Lung (tissue), 12 donors: ENCODE measurements around the gene KCNAB2. TPM values are rescaled to one million over a fixed set of nuclear protein-coding genes. Genes with fewer than 3 reads are reported as not detected.

Experiments
- ATAC-seq: fragments of 200-7000 bp; cut with Tn5 transposase; one replicate; pipeline ENCODE4 v1.9.1; 2020; ENCODE audit warnings: moderate number of reproducible peaks; ENCODE audit not compliant: insufficient read depth, low FRiP score
- DNase-seq, 3 donors: peaks; one replicate each; pipeline ENCODE4 v3.0.0-alpha.2; 2013 to 2017
- H3K27ac ChIP-seq, 2 donors: one replicate each; pipeline ENCODE4 v1.5.1; 2013; ENCODE audit warnings: mild to moderate bottlenecking in 2 of 2, moderate library complexity in 2 of 2, control low read depth in 1 of 2, inconsistent platforms in 1 of 2, low read depth in 1 of 2, low read length in 1 of 2
- H3K27me3 ChIP-seq, 3 donors: one replicate each; pipeline ENCODE4 v1.5.1; 2013; ENCODE audit warnings: low read length in 2 of 3; ENCODE audit not compliant: control insufficient read depth in 3 of 3, insufficient read depth in 3 of 3
- H3K36me3 ChIP-seq, 4 donors: one replicate each; pipeline ENCODE4 v1.5.1; 2013; ENCODE audit warnings: low read length in 4 of 4, mild to moderate bottlenecking in 1 of 4, moderate library complexity in 1 of 4; ENCODE audit not compliant: control insufficient read depth in 4 of 4, insufficient read depth in 4 of 4
- H3K4me1 ChIP-seq, 5 donors: one replicate each; pipeline ENCODE4 v1.5.1; 2013; ENCODE audit warnings: low read length in 5 of 5, mild to moderate bottlenecking in 2 of 5, moderate library complexity in 1 of 5; ENCODE audit not compliant: control insufficient read depth in 5 of 5, insufficient read depth in 5 of 5
- H3K4me3 ChIP-seq: one replicate; pipeline ENCODE4 v1.5.1; 2013; ENCODE audit warnings: mild to moderate bottlenecking, control low read depth, moderate library complexity
- H3K9ac ChIP-seq, 2 donors: one replicate each; pipeline ENCODE4 v1.5.1; 2013; ENCODE audit warnings: low read length in 2 of 2, control low read depth in 1 of 2; ENCODE audit not compliant: insufficient read depth in 1 of 2
- H3K9me3 ChIP-seq, 4 donors: one replicate each; pipeline ENCODE4 v1.5.1; 2013; ENCODE audit warnings: low read length in 3 of 4, mild to moderate bottlenecking in 1 of 4, moderate library complexity in 1 of 4; ENCODE audit not compliant: control insufficient read depth in 4 of 4, insufficient read depth in 3 of 4
- CTCF ChIP-seq: IDR thresholded peaks from 2 replicates; pipeline ENCODE4 v1.5.1; 2012; ENCODE audit warnings: mild to moderate bottlenecking; ENCODE audit errors: control extremely low read depth, extremely low read depth
- WGBS, 2 donors: extraction: QIAGEN DNeasy Blood & Tissue Kit; methylation state at CpG; one replicate each; pipeline ENCODE4 v1.1.7; 2013; 5-methylcytosine and 5-hydroxymethylcytosine counted together
- polyA plus RNA-seq, 2 donors: library from polyadenylated mRNA; stranded (reverse); fragments of 200-250 nt; gene quantifications; one replicate each; pipeline ENCODE4 v1.2.1, GENCODE V29; 2013
- total RNA-seq, 2 donors: library from RNA; depleted of rRNA in 1 of 2; stranded (reverse); fragments of >200 nt in 1 of 2; gene quantifications; one replicate each; pipeline ENCODE4 v1.2.1, GENCODE V29; 2014 to 2021
- donor health status: control.
- donor health status: control.
- donor health status: Bipolar disorder and iron deficiency.
- donor health status: healthy.
- donor health status: DM: yes; HTN: yes; CAD: no.

The KCNAB2 gene
- total and polyA plus RNA-seq, 4 donors: 13.7 to 86.4 (median 45.5) TPM

- no peak for ATAC-seq
- WGBS, 2 donors: 84 to 85% methylated on average over 13 of the region's 13 CpGs
- no peak overlapping the region for H3K4me3 ChIP-seq
- no peaks in the 10 kb centered on the region for H3K36me3 ChIP-seq
- no peak overlapping the region for H3K27ac ChIP-seq
- no peaks in the 10 kb centered on the region for H3K9me3 ChIP-seq
- DNase-seq: no peak
- H3K27me3 ChIP-seq: peaks cover 0 to 6% (median 0%) of the 10 kb centered on the region in 3 donors
- no peak for TF ChIP-seq CTCF
- H3K4me1 ChIP-seq: peaks cover 0 to 5% (median 0%) of the 10 kb centered on the region in 5 donors
- H3K9ac ChIP-seq: no peak overlapping the region
Observed at GRCh38 chr1:6126028-6126427, 80.3 kb downstream of the KCNAB2 start.

GRCh38 chr1:6126521-6127067 lies 80.9 kb downstream of the KCNAB2 start:
- H3K9ac ChIP-seq: no peak overlapping the region
- ATAC-seq: no peak
- 88 to 91% methylated on average over 16 of the region's 16 CpGs for WGBS, 2 donors
- H3K9me3 ChIP-seq: peaks cover 0 to 3% (median 0%) of the 10 kb centered on the region in 4 donors
- peaks cover 0 to 6% (median 0%) of the 10 kb centered on the region in 3 donors for H3K27me3 ChIP-seq
- no peak overlapping the region for H3K27ac ChIP-seq
- H3K4me3 ChIP-seq: no peak overlapping the region
- no peak for TF ChIP-seq CTCF
- DNase-seq: no peak
- peaks cover 0 to 5% (median 0%) of the 10 kb centered on the region in 5 donors for H3K4me1 ChIP-seq
- no peaks in the 10 kb centered on the region for H3K36me3 ChIP-seq

GRCh38 chr1:6127587-6128163 lies 82.0 kb downstream of the KCNAB2 start:
- peaks cover 0 to 6% (median 0%) of the 10 kb centered on the region in 3 donors for H3K27me3 ChIP-seq
- H3K9ac ChIP-seq: no peak overlapping the region
- H3K9me3 ChIP-seq: peaks cover 0 to 6% (median 0%) of the 10 kb centered on the region in 4 donors
- H3K27ac ChIP-seq: no peak overlapping the region
- DNase-seq: peak; percentile 52 to 69 (median 62)
- no peak overlapping the region for H3K4me3 ChIP-seq
- TF ChIP-seq CTCF: no peak
- no peaks in the 10 kb centered on the region for H3K36me3 ChIP-seq
- 15 to 25% methylated on average over 34 to 41 of the region's 41 CpGs for WGBS, 2 donors
- H3K4me1 ChIP-seq: peaks cover 0 to 5% (median 0%) of the 10 kb centered on the region in 5 donors
- peak; percentile 87 for ATAC-seq
